HG02973 (cell line): ENCODE measurements around the gene PFN3.
A peak's percentile ranks its signal among the peaks of the same experiment; 100 is the strongest.

Experiments
- ATAC-seq: cut with Tn5 transposase; IDR thresholded peaks from one replicate; pipeline ENCODE4 v1.9.1; 2021; ENCODE audit warnings: moderate library complexity; ENCODE audit not compliant: unreplicated experiment

Gene PFN3

DNA sequence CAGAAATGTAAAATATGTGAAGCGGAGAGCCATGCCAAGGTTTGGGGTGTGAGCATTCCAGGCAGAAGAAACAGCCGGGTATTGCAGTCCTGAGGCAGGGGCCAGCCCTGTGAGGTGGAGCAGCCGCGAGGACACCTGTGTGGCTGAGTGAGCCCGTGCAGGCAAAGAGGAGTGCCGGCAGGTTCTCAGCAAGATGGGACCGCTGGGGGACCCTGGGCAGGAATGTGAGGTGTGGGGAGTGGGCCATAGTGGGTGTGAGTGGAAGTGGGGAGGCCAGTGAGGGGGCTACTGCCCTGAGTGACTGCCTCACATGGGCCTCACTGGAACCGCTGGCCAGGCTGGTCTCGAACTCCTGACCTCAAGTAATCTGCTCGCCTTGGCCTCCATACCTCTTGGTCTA lies 38.0 kb upstream of the PFN3 start:
- no peak for ATAC-seq

DNA sequence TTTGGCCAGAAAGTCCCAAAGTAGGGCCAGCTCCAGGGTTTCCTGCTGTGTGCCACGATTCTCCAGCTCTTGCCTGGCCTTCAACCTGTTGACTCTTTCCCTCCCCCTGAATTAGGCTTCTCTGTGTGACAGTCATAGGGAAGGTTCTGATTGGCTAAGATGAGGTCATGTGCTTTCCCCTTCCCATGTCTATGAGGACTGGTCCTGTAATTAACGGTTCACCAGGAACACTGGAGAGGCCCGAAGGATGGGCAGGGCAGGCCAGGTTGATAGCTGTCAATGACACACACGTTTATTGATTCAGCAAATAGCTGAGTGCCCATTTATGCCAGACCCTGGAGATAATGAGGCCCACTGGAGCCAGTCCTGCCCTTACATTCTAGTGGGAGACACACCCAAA lies 37.2 kb upstream of the PFN3 start:
- ATAC-seq = no peak

DNA sequence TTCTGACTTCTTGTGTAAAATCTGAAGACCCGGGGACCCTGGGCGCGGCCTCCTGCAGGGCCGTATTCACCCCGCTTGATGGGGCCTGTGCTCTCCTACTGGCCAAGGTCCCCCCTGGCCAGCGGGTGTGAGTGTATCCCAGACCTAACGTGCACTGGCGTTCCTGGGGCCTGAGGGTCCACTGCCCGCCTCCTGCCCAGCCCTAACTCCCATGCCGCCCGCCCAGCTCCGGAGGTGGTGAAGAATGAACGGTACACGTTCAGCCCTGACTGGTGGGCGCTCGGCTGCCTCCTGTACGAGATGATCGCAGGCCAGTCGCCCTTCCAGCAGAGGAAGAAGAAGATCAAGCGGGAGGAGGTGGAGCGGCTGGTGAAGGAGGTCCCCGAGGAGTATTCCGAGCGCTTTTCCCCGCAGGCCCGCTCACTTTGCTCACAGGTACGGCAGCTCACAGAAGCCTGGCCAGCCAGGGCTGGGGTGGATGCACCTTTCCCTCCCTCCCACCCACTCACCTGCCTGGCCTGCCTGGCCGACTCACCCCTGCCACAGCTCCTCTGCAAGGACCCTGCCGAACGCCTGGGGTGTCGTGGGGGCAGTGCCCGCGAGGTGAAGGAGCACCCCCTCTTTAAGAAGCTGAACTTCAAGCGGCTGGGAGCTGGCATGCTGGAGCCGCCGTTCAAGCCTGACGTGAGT lies 35.5 kb upstream of the PFN3 start:
- ATAC-seq = no peak

DNA sequence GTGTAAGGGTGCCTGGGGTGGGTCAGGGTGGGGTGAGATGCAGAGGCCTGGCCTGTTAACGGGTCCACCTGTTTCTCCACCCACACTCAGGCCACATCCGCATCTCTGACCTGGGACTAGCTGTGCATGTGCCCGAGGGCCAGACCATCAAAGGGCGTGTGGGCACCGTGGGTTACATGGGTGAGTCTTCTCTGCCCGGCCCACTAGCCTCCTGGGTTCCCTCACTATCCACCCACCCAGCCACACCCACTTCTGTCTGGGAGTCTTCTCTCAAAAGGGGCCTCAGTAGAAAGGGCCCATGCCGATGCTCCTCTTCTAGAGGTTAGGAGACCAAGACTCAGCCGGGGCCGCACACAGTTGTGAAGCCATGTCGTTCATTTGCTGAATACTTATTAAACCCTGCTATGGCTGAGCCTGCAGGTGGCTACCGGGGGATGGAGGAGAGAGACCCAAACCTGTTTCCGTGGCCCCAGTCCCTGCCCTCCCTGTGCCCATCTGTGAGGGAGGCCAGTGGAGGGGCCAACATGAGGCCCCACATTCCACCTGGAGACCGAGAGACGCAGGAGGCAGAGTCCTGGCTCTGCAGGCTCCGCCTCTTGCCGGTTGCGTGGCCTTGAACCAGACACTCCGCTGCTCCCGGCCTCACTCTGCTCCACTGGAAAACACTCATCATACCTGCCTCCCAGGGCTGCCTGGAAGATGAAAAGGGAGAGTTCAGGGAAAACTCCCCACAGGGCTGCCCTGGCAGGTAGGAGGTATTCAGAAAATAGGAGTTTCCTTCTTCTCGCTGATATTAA lies 34.7 kb upstream of the PFN3 start:
- no peak for ATAC-seq

DNA sequence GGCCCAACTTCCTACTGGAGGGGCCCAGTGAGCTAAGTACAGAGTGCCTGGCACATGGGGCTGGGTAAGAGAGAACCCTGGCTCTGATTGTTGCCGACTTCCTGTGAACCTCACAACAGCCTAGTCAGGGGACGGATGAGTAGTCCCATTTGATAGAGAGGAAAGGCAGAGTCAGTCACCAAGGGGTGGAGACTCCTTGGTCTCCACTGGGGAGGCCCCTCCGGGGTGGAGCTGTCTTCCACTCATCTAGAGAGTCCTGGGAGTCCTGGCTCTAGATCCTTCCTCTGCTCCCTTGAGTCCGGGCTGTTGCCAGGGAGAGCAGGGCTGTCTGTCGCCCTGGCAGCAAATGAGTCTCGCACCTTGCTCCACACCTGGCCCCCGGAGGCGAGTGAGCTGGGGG lies 34.0 kb upstream of the PFN3 start:
- no peak for ATAC-seq

DNA sequence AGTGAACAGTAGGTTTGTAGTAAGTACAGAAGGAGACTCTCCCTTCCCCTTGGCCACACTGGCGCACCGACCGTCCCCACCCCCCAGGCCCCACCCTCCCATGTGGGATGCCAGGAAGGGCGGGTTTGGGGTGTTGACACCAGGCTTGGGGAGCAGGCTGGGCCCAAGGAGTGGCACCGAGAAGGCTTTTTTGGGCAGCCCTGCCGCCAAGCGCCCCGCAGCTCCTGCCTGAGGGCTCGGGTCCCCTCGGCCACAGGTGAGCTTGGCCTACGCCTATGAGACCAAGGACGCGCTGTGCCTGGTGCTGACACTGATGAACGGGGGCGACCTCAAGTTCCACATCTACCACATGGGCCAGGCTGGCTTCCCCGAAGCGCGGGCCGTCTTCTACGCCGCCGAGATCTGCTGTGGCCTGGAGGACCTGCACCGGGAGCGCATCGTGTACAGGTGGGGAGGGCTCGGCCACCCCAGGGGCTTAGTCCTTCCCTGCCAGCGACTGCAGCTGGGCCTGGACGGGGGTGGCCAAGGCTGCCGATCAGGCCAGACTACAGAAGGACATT lies 33.3 kb upstream of the PFN3 start:
- no peak for ATAC-seq

DNA sequence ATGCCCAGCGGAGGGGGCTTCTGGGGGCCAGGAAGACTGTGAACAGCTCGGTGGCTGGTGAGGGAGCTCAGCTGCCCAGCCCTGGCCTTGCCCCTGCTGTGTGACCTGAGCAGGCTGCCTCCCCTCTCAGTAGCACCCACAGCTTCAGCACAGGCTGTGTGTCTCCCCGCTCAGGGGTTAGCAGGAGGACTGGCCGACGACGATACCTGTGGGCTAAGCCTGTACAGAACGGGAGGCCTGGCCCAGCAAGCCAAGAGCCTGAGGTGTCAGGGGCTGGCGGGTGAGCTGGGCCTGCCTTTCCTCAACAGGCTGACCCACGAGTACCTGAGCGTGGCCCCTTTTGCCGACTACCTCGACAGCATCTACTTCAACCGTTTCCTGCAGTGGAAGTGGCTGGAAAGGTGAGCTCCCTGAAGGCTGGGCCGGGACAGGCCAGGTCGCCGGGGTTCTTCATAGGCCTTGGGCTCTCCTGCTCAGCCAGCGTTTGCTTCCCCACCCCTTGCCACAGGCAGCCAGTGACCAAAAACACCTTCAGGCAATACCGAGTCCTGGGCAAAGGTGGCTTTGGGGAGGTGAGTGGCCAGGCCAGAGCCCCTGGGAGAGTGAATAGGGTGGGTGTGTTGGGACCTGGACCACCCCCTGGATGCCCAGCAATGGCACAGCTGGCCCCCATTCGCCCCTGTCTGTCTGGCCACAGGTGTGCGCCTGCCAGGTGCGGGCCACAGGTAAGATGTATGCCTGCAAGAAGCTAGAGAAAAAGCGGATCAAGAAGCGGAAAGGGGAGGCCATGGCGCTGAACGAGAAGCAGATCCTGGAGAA lies 32.6 kb upstream of the PFN3 start:
- ATAC-seq = no peak

DNA sequence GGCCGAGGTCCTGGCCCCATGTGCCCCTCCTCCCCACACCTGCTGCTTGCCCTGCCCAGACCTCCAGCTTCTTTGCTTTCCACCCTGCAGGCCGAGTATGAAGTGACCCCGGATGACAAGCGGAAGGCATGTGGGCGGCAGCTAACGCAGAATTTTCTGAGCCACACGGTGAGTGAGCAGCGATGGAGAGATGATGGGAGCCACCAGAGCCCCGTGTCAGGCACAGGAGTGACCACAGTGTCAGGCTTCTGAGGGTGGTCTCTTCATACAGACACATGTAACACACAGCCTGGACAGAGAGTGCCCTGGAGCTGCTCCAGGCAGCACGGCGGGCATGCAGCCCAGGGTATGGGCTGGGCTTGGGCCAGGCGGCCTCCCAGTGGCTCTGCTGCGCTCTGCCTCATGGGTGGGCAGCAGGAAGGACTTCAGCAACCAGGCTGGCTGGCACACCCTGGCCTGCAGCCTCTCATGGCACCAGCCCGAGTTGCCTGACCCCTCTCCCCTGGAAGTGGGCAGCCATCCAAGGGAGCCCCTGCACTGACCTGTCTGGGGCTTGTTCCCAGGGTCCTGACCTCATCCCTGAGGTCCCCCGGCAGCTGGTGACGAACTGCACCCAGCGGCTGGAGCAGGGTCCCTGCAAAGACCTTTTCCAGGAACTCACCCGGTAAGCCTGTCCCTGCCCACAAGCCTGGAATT lies 31.8 kb upstream of the PFN3 start:
- ATAC-seq = no peak

DNA sequence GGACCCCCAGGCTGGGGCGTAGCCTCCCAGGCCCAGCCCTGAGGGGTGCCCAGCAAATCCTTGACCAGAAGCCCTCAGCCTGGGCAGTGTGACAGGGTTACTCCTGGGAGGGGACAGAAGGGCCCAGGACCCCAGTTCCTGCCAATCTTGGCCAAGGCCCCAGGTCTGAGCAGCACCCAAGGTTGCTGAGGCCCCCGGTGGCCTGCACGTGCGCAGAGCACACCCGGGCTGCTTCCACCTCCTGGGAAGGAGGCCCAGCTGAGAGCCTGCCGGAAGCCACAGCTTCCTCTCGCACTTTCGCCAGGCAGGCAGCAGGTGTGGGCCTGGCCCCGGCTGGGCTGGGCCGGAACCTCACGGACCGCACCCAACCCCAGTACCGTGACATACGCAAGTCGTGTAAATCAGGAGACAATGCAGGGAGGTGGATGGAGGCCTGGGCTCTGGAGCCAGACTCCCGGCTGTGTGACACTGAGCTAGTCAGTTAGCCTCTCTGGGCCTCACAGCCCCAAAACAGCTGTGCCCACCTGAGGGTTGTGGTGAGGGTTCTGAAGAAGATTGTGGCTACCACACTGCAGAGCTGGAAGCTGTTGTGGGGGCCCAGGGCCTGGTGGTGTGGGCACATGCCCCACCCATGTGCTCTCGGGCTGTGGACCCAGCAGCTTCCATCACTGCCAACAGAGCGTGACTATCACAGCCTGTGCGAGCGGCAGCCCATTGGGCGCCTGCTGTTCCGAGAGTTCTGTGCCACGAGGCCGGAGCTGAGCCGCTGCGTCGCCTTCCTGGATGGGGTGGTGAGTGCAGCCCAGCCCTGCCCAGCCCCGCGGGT lies 31.1 kb upstream of the PFN3 start:
- ATAC-seq = peak; percentile 36

DNA sequence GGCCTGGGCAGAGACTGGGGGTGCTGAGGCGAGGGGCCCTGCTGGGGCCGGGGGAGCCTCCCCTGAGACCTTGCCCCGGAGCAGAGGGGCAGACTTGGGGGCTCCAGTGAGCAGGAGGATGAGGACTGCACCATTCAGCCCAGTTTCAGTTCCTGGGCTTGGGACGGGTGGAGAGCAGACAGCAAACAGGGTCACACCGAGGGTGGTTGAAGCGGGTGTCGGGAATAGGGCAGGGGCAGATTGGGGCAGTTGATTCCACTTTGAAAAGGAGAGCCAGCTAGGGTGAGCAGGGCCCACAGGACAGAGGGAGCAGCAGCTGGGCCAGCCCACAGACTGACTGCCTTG lies 30.5 kb upstream of the PFN3 start:
- no peak for ATAC-seq

DNA sequence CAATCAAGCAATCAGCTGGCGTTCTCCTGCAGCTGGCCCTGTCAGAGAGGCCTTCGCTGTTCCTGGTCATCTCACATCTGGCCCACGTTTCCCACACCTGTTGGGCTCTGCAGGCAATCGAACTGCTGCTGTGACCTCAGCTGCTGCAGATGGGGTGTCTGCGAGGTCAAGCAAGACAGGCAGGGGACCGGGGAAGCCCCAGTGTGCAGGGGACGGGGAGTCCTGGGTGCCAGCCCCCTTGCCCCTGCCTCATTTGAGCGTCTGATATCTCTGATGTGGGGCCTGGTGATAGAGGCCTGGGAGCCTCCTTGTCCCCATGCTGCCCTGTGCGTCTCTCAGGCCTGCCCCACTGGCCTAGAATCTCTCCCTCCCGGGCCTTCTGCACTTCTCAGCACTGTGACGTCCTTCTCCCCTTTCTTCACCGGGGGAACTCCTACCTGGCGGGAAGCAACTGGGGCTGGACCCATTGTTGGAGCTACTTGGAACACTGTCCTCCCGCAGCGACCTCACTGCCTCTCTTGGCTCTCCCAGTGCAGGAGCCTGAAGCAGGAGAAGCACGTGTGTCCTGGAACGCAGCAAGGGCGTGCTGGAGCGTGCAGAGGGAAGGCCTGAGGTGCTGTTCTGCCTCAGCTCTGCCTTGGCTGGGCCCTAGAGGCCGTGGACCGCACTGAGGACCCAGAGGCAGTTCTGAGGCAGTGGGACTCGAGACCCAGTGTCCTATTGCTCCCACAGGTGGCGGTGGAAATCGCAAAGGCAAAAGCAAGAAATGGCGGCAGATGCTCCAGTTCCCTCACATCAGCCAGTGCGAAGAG lies 29.9 kb upstream of the PFN3 start:
- ATAC-seq = no peak

DNA sequence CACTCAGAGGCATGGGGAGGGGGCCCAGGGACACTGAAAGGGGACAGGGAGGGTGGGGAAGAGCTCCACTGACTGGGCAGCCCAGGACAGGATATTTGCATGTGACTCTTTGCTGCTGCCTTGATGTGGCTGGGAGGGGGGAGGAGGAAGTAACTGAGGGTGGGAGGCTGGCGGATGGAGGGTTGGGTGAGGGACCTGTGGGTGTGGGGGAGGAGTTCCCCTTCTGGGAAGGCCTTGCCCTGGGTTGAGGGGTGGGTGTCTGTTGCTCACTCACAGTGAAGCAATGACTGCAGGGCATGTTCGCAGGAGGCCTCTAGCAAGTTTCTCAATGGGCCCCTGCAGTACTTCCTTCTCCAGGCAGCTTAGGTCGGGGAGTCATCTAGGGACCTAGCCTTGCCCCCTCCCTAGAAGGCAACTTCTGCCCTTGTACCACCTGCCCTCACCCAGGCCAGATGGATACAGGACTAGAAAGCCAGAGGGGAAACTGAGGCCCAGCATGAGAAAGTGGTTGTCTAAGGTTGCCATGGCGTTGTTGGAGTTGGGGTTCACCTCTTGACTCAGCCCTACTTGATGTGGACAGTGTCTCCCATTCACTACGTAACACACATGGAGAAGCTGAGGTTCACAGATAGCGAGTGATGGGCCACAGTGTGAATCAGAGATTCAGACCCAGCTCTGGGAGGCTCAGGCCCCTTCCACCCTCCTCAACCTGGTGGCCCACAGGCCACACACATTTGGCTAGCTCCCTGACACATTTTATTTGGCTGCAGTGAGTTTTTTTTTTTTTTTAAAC lies 29.0 kb upstream of the PFN3 start:
- no peak for ATAC-seq

DNA sequence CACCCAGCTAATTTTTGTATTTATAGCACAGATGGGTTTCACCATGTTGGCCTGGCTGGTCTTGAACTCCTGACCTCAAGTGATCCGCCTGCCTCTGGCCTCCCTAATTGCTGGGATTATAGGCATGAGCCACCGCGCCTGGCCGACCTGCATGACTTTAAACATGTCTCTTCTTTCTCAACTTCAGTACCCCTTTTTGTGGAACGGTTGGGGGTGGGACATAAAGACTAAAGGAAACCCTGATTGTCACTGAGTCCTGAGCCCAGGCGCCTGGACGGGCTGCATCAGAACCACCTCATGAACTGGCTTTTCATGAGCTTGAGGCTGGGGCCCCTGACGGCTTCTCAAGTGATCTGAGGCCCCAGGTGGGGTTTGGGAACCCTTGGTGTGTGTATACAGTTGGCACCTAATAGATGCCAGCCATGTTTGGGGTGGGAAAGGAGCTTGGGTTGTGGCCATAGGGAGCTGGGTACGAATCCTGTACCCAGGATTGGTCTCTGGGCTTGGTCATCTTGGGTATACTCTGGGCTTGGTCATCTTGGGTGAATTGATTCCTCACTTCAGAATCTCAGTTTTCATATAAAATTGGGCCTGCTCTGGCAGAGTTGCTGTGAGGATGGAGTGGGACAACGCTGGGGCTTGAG lies 28.2 kb upstream of the PFN3 start:
- no peak for ATAC-seq

DNA sequence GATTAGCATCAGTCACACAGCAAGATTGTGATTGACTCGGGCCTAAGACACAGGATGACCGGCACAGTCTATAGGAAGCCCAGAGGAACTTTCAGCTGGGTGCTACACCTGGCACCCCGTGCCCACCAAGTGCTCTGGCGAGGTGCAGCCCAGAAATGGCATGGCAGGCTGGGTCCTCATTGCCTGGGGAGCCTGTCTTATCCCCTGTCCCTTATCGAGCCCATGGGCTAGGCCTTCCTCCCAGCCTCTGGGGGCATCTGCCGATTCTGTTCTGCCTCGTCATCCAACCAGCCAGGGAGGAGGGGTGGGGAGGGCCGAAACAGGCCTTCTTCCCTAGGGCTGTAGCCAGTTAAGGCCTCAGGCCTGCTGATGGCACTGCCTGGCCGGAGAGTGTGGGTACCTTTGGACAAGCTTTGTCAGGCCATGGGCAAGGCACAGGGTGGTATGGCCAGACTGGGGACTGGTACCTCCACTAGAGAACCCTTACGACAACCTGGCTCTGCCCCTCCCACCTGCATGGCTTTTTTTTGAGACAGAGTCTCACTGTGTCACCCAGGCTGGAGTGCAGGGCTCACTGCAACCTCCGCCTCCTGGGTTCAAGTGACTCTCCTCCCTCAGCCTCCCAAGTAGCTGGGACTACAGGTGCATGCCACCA lies 27.6 kb upstream of the PFN3 start:
- ATAC-seq = no peak

DNA sequence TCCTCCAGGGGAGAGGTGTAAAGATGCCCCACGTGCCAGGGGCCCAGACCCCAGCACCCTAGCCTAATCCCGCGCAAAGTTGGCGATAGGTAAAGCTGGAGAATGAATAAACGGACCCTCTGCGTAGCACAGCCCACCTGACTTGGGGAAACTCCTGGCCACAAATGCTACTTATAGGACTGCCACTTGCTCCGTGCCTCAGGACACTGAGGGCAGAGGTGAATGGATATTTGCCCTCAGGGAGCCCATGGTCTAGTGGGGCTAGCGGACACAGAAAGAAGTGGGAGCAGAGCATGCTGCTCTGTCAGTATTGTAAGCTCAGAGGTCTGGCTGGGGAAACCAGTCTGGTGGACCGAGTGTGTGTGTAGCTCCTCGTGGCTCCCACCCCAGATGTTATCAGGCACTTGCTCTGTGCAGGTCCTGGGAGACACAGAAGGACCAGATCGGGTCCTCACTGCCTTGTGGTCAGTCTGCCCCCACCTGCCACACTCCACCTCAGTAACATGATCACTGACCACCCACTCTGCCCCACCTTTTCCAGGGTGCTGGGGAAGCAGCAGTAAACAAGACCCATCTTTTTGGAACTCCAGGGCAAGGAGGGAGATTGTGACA lies 26.9 kb upstream of the PFN3 start:
- no peak for ATAC-seq

DNA sequence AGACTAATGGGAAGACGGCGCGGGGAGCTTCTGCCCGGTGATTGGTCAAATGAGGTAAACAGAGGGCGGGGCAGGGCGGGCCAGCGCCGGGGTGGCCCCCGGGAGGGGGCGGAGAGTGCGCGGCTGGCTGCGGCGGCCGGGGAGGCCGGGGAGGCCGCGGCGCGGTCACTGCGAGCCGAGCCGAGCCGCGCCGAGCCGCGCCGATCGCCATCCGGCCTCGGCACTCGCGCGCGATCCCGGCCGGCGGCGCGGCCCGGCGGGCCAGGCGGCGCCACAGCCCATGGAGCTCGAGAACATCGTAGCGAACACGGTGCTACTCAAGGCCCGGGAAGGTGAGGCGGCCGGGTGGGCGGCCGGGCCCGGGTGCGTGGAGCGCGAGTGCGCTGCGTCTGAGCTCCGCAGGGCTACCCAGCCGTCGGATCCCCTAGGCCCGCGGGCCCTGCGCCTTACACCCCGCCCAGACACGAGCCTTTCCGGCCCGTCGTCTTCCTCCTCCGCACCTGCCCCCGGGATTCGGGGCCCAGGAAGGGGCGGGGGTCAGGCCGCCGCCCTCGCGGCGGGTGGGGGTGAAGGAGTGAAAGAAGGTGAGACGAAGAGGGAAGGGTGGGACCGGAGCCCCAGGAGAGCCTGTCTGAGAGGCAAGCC lies 26.2 kb upstream of the PFN3 start, which contains the start of gene GRK6:
TSS of gene GRK6 (plus strand) at position 111 of the 645 bp plus-strand sequence. CDS start at position 281, 170 bp downstream.
- ATAC-seq = peak; percentile 10
